BJ (cell line): ENCODE results near the gene SLC25A45. TPM values are rescaled to one million over a fixed set of nuclear protein-coding genes. Genes with fewer than 3 reads are reported as not detected.

Source experiments
- CTCF ChIA-PET: fragments of 350-600 bp; formaldehyde crosslinking; extraction: SDS; loops from one replicate; lab custom pipeline; 2021; ENCODE audit warnings: antibody characterized with exemption, inconsistent platforms; lab: Yijun Ruan, JAX
- POLR2A ChIA-PET: fragments of 300-600 bp; sonication (Branson Sonifier 250); formaldehyde crosslinking; extraction: SDS; loops from one replicate; lab custom pipeline; 2021; ENCODE audit warnings: antibody characterized with exemption; lab: Charles Lee
- DNase-seq: peaks from one replicate; pipeline ENCODE4 v3.0.0-alpha.2; 2011; ENCODE audit warnings: low read depth
- H3K27me3 ChIP-seq: 2 replicates; pipeline ENCODE4 v1.6.0; 2011; ENCODE audit warnings: low read length; ENCODE audit not compliant: control insufficient read depth, insufficient read depth
- H3K36me3 ChIP-seq: 2 replicates; pipeline ENCODE4 v1.5.1; 2011; ENCODE audit warnings: low read length; ENCODE audit not compliant: control insufficient read depth, insufficient read depth
- H3K4me3 ChIP-seq: 2 replicates; pipeline ENCODE4 v1.5.1; 2011; ENCODE audit warnings: low read depth, mild to moderate bottlenecking, control low read depth, low read length
- polyA plus RNA-seq: library from polyadenylated mRNA; depleted of rRNA; stranded (reverse); fragments of >200 nt; gene quantifications from 2 replicates; pipeline ENCODE4 v1.2.3, GENCODE V29; 2011
- TF ChIP-seq, protein P1 (sequence below): IDR thresholded peaks from 2 replicates; pipeline ENCODE4 v1.5.1; 2011; ENCODE audit warnings: low read depth, mild to moderate bottlenecking, control low read depth, inconsistent platforms, low read length, moderate library complexity; ENCODE audit not compliant: insufficient read depth

SLC25A45 gene
- polyA plus RNA-seq, 1 experiment = 2.1 TPM

DNA sequence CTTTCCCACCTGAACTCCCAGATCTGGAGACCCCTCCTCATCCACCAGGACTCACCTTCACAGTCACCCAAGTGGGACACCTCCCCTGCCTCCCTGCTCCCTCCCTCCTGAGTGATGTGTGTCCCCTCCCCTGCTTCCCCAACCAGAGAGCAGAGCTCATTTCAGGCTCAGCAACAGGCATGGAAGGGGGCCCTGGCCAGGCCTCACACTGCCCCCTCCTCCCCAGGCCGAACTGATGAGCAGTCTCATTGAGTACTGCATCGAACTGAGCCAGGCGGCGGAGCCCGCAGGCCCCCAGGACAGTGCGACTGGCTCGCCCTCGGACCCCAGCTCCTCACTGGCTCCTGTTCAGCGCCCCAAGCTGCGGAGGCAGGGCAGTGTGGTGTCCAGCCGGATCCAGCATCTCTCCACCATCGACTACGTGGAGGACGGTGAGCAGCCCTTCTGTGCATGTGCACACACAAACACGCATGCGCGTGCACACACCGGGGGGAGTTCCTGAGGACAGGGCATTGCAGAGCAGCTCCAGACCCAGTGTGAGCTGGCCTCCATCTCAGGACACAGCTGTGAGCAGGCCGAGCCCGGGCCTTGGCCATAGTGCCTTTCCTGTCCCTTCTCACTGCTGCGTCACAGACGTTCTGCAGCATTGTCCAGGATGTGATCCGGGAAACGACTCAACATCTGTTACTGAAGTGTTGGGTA, 22.3 kb upstream of the SLC25A45 start:
- CTCF ChIA-PET = interaction anchor here (7.1 kb wide), 1 partner anchor 12 kb away, joined by 53 read pairs; no protein-coding TSS in a partner anchor
- H3K36me3 ChIP-seq = peaks cover 32% of the 10 kb centered on the region

DNA sequence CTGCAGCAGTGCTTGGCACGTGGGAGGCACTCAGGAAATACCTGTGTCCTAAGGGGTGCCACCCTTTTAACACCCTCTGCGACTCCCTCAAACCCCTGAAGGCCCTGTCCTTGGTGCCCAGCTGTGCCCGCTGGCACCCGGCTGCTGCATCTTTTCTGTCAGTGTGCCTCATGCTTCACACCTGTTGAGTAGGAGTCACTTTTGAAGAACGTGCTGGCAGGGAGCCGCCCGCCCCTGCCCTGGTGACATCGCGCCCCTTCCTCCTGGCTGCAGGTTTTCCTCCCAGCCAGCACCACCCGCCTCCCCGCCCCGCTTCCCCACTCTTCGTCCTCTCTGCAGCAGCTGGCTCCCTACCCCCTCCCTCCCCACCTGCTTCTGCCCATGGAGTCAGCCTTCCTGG, 21.8 kb upstream of the SLC25A45 start:
- TF ChIP-seq, protein P1, sequence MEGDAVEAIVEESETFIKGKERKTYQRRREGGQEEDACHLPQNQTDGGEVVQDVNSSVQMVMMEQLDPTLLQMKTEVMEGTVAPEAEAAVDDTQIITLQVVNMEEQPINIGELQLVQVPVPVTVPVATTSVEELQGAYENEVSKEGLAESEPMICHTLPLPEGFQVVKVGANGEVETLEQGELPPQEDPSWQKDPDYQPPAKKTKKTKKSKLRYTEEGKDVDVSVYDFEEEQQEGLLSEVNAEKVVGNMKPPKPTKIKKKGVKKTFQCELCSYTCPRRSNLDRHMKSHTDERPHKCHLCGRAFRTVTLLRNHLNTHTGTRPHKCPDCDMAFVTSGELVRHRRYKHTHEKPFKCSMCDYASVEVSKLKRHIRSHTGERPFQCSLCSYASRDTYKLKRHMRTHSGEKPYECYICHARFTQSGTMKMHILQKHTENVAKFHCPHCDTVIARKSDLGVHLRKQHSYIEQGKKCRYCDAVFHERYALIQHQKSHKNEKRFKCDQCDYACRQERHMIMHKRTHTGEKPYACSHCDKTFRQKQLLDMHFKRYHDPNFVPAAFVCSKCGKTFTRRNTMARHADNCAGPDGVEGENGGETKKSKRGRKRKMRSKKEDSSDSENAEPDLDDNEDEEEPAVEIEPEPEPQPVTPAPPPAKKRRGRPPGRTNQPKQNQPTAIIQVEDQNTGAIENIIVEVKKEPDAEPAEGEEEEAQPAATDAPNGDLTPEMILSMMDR = no peak
- Histone ChIP-seq H3K36me3 (peaks cover 35% of the 10 kb centered on the region), H3K4me3 (no peak overlapping the region), H3K27me3 (no peaks in the 10 kb centered on the region)
- CTCF ChIA-PET = interaction anchor here (7.1 kb wide), 1 partner anchor 12 kb away, joined by 53 read pairs; no protein-coding TSS in a partner anchor
- POLR2A ChIA-PET = no interaction called here
- no peak for DNase-seq

More for the DNA sequence above, 22.3 kb upstream of the SLC25A45 start:
- TF ChIP-seq, protein P1 = no peak
- H3K4me3 ChIP-seq = no peak overlapping the region
- POLR2A ChIA-PET = no interaction called here
- no peak for DNase-seq
- H3K27me3 ChIP-seq = no peaks in the 10 kb centered on the region

DNA sequence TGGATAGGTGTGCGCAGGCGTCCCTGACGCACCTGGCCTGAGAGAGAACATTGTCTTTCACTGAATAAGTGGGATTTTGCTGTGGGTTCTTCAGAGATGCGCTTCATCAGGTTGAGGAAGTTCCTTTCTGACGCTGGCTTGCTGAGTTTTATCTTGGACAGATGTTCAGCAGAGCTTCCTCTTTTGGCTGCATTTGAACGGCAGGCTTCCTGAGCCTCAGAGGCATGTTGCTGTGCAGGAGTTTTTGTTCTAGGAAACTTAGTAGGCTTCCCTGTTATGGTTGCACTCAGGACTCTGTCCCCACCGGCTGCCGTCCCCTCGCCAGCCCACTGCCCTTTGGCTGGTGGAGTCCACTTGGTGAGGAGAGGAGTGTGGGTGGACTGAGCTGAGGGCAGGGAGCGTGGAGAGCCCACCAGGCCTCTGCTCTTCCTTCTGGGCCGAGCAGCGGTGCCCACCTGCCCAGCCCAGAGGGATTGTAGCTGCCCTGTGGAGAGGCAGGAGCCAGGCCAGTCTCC, 21.2 kb upstream of the SLC25A45 start:
- ChIA-PET CTCF (interaction anchor here (7.1 kb wide), 1 partner anchor 13 kb away, joined by 53 read pairs; no protein-coding TSS in a partner anchor), POLR2A (no interaction called here)
- Histone ChIP-seq H3K27me3 (no peaks in the 10 kb centered on the region), H3K36me3 (peaks cover 37% of the 10 kb centered on the region), H3K4me3 (no peak overlapping the region)
- no peak for DNase-seq
- TF ChIP-seq, protein P1 = no peak

DNA sequence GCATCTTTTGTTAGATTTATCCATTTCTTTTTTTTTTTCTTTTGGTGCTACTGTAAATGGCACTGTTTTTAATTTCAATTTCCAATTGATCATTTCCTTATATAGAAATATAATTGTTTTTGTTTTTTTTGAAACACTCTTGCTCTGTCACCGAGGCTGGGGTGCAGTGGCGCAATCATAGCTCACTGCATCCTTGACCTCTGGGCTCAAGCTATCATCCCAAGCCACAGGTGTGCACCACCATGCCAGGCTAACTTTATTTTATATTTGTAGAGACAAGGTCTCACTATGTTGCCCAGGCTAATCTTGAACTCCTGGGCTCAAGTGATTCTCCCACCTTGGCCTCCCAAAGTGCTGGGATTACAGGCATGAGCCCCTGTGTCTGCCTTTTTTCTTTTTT, 20.3 kb upstream of the SLC25A45 start:
- Histone ChIP-seq H3K4me3 (no peak overlapping the region), H3K36me3 (peaks cover 42% of the 10 kb centered on the region), H3K27me3 (no peaks in the 10 kb centered on the region)
- POLR2A ChIA-PET = no interaction called here
- DNase-seq = no peak
- CTCF ChIA-PET = interaction anchor here (7.1 kb wide), 1 partner anchor 14 kb away, joined by 53 read pairs; no protein-coding TSS in a partner anchor
- TF ChIP-seq, protein P1 = no peak

DNA sequence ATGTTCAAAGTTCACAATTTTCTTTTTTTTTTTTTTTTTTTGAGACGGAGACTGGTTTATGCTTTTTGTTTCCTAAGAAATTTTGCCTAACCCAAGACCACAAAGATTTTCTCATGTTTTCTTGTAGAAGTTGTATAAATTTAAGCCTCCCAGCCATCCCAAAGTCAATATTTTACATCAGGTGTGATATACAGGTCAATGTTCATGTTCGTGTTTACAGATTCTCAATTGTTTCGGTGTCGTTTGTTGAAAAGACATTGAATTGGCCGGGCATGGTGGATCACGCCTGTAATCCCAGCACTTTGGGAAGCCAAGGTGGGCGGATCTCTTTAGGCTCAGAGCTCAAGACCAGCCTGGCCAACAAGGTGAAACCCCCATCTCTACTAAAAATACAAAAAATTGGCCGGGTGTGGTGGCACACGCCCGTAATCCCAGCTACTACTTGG, 19.4 kb upstream of the SLC25A45 start:
- TF ChIP-seq, protein P1 = no peak
- ChIA-PET CTCF (interaction anchor here (7.1 kb wide), 1 partner anchor 15 kb away, joined by 53 read pairs; no protein-coding TSS in a partner anchor), POLR2A (no interaction called here)
- no peak for DNase-seq
- H3K27me3 ChIP-seq = no peaks in the 10 kb centered on the region
- H3K4me3 ChIP-seq = no peak overlapping the region
- peaks cover 50% of the 10 kb centered on the region for H3K36me3 ChIP-seq
